Duodenal mucosa (tissue), 2 donors: ENCODE data around the gene RPL7L1.
"Not testable (repeated sequence)": the region's sequence is repeated elsewhere in the genome, so short reads cannot be mapped to it uniquely, and the experiment has no call there.

ENCODE experiments used
- H3K27ac ChIP-seq: one replicate; pipeline ENCODE4 v1.7.0; 2013; ENCODE audit warnings: low read depth, low read length
- H3K27me3 ChIP-seq, 2 donors: one replicate each; pipeline ENCODE4 v1.7.0; 2013; ENCODE audit warnings: low read length in 2 of 2, control low read depth in 1 of 2; ENCODE audit not compliant: insufficient read depth in 2 of 2, control insufficient read depth in 1 of 2
- H3K36me3 ChIP-seq, 2 donors: one replicate each; pipeline ENCODE4 v1.7.0; 2013; ENCODE audit warnings: low read length in 2 of 2, control low read depth in 1 of 2; ENCODE audit not compliant: insufficient read depth in 2 of 2, control insufficient read depth in 1 of 2
- H3K4me1 ChIP-seq, 2 donors: one replicate each; pipeline ENCODE4 v1.7.0; 2013; ENCODE audit warnings: low read length in 2 of 2, control low read depth in 1 of 2; ENCODE audit not compliant: insufficient read depth in 2 of 2, control insufficient read depth in 1 of 2
- H3K4me3 ChIP-seq, 2 donors: one replicate each; pipeline ENCODE4 v1.7.0; 2013; ENCODE audit warnings: low read length in 2 of 2, low read depth in 1 of 2
- H3K9ac ChIP-seq, 2 donors: one replicate each; pipeline ENCODE4 v1.7.0; 2013; ENCODE audit warnings: low read length in 2 of 2, low read depth in 1 of 2
- H3K9me3 ChIP-seq, 2 donors: one replicate each; pipeline ENCODE4 v1.7.0; 2013; ENCODE audit warnings: low read length in 2 of 2, control low read depth in 1 of 2; ENCODE audit not compliant: control insufficient read depth in 1 of 2

RPL7L1 gene

DNA sequence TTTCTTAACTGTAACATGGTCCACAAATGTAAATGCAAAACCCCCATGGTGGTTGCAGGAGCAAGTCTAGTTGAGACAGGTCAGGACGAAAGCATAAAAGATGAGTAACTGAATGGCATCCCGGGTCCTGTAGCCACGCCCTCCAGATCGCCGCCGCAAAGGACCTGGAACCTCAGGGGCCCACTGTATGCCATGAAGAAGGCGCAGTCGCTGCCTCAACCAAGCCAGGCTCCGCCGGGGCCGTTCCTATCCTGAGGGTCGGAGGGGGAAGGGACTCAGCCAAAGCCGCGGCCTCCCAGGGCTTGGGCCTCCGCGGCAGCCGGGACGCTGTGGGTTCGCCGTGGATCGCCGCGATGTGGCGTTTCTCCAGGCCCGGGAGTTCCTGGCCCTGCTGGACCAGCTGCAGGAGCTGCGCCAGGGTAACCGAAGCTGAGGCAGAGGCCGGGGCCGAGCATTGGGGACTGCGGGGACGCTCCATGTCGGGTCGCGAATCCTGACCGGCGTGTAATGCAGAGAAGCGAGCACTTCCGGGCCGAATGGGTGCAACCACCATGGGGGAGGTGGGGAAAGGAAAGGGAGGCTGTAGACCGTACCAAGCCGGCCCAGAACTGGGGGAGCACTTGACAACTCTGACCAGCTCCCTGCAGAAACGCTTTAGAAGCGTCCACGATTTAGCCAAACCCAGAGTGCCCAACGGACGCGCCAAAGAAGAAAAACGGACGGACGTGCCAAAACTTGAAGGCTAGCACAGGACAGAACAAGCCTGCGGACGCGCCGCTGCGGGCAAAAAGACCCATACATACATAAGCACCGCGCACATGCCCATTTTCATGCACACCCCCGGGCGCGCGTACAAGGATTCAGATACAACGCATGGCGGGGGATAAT, 11.1 kb downstream of the RPL7L1 start:
- Histone ChIP-seq H3K9me3 (no peaks in the 10 kb centered on the region), H3K9ac (peak overlapping the region; percentile 78 to 91)

DNA sequence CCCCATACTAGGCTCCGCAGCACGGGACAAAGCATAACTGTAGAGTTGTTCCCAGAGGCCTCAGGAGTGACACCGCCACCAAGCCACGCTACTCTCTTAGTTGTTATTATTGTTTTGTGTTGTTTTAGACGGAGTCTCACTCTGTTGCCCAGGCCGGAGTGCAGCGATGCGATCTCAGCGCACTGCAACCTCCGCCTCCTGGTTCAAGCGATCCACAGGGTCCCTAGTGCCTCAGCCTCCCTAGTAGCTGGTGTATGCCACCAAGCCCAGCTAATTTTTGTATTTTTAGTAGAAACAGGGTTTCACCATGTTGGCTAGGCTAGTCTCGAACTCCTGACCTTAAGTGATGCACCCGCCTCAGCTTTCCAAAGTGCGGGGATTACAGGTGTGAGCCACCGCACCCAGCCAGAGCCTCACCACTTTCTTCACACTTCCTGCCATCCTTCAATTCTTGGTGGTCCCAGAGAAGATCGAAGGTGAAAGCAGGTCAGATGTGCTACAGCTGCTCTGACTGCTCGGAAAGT, 11.8 kb downstream of the RPL7L1 start:
- peak overlapping the region; percentile 13 for H3K27ac ChIP-seq
- H3K4me1 ChIP-seq = peaks cover 4 to 11% of the 10 kb centered on the region in 2 donors
- peak overlapping the region; percentile 78 to 91 for H3K9ac ChIP-seq
- H3K36me3 ChIP-seq = no peaks in the 10 kb centered on the region
- no peaks in the 10 kb centered on the region for H3K27me3 ChIP-seq
- no peaks in the 10 kb centered on the region for H3K9me3 ChIP-seq
- H3K4me3 ChIP-seq = peak overlapping the region; percentile 87 to 90

More for the DNA sequence above, 11.1 kb downstream of the RPL7L1 start:
- Histone ChIP-seq H3K27me3 (no peaks in the 10 kb centered on the region), H3K27ac (peak overlapping the region; percentile 84), H3K4me1 (peaks cover 4 to 11% of the 10 kb centered on the region in 2 donors), H3K36me3 (peaks cover 6 to 7% of the 10 kb centered on the region in 2 donors), H3K4me3 (peak overlapping the region; percentile 87 to 90)

DNA sequence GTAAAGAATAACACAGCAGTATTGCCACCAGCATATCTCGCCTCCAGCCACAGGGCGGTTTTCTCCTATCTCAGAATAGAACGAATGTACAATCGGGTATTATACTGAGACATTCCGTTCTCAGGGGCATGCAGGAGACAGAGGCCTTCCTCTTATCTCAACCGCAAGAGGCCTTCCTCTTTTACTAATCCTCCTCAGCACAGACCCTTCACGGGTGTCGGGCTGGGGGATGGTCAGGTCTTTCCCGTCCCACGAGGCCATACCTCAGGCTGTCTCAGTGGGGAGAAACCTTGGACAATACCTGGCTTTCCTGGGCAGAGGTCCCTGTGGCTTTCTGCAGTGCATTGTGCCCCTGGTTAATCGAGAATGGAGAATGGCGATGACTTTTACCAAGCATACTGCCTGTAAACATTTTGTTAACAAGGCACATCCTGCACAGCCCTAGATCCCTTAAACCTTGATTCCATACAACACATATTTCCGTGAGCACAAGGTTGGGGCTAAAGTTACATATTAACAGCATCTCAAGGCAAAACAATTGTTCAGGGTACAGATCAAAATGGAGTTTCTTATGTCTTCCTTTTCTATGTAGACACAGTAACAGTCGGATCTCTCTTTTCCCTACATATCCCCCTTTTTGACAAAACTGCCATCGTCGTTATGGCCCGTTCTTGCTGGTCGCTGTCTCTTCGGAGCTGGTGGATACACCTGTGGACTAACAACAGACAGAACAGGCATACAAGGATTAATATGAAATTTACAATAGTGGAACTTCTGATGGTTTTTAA, 14.8 kb downstream of the RPL7L1 start:
- H3K9me3 ChIP-seq, H3K27me3 ChIP-seq, H3K4me3 ChIP-seq, H3K36me3 ChIP-seq, H3K27ac ChIP-seq, H3K9ac ChIP-seq: not testable (repeated sequence)
- H3K4me1 ChIP-seq = peaks cover 4 to 11% of the 10 kb centered on the region in 2 donors

GRCh38 chr6:42896178-42896719, 16.8 kb downstream of the RPL7L1 start:
- peaks cover 0 to 2% of the 10 kb centered on the region in 2 donors for H3K4me1 ChIP-seq
- no peaks in the 10 kb centered on the region for H3K36me3 ChIP-seq
- no peaks in the 10 kb centered on the region for H3K9me3 ChIP-seq
- no peaks in the 10 kb centered on the region for H3K27me3 ChIP-seq
- no peak overlapping the region for H3K27ac ChIP-seq
- no peak overlapping the region for H3K4me3 ChIP-seq
- H3K9ac ChIP-seq = no peak overlapping the region

- Histone ChIP-seq H3K27ac (no peak overlapping the region), H3K9me3 (no peaks in the 10 kb centered on the region), H3K4me3 (no peak overlapping the region), H3K9ac (no peak overlapping the region), H3K4me1 (peaks cover 0 to 5% of the 10 kb centered on the region in 2 donors), H3K36me3 (no peaks in the 10 kb centered on the region), H3K27me3 (no peaks in the 10 kb centered on the region)
These were observed 19.5 kb downstream of the RPL7L1 start for GRCh38 chr6:42898891-42899361.

DNA sequence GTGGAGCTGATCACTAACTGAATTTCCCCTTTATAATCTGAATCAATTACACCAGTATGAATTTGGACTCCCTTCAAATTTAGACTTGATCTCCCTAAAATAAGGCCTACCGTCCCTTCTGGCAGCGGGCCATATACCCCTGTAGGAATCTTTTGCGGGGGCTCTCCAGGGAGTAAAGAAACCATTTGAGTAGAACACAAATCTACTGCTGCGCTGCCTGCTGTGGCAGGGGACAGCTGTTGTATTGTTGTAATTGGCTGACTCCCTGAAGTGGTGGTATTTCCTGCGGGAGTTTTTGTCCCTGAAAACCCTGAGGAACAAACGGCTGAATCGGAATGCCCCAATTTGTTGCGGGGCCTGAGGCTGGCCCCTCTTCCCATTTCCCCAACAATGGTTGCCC, 20.5 kb downstream of the RPL7L1 start:
- Histone ChIP-seq H3K4me3 (no peak overlapping the region), H3K9ac (no peak overlapping the region), H3K4me1 (peaks cover 0 to 5% of the 10 kb centered on the region in 2 donors), H3K36me3 (no peaks in the 10 kb centered on the region), H3K27ac (no peak overlapping the region), H3K27me3 (no peaks in the 10 kb centered on the region), H3K9me3 (no peaks in the 10 kb centered on the region)

DNA sequence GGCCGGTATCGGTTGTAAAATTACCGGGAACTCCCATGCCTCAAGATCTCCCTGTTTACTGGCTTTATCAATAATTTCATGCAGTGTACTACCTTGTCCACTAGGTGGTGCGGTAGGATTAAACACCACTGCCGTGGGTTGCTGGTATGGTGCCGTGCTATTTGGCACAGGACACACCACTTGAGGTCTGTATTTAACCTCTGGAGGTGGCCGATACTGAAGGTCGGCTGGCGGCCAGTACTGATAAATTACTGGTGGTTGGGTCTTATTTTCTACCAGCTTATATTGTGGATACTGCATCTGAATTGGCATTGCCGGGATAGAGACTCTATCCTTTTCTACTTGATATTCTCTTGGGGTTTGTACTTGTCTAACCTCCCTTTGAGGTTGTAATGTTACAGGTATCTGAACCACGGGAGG, 22.1 kb downstream of the RPL7L1 start:
- H3K27me3 ChIP-seq = no peaks in the 10 kb centered on the region
- H3K4me1 ChIP-seq = peaks cover 0 to 5% of the 10 kb centered on the region in 2 donors
- H3K4me3 ChIP-seq = peak overlapping the region; percentile 10 to 23
- H3K9me3 ChIP-seq = no peaks in the 10 kb centered on the region
- H3K9ac ChIP-seq = no peak overlapping the region
- no peaks in the 10 kb centered on the region for H3K36me3 ChIP-seq
- no peak overlapping the region for H3K27ac ChIP-seq

DNA sequence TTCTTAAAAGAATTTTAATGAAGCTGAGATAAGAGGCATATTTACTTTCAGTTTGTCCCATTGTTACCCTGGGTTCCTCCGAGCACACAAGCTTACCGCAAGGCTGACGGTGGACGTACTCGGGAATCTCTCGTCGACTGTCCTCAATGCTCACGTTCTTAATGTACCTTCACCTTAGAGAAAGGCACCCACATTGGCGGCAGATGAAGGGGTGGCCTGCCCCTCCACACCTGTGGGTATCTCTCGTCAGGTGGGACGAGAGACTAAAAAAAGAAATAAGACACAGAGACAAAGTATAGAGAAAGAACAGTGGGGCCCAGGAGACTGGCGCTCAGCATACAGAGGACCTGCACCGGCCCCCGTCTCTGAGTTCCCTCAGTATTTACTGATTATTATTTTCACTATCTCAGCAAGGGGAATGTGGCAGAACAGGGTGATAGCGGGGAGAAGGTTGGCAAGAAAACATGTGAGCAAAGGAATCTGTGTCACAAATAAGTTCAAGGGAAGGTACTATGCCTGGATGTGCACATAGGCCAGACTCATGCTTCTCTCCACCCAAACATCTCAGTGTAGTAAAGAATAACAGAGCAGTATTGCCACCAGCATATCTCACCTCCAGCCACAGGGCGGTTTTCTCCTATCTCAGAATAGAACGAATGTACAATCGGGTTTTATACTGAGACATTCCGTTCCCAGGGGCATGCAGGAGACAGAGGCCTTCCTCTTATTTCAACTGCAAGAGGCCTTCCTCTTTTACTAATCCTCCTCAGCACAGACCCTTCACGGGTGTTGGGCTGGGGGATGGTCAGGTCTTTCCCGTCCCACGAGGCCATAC, 23.2 kb downstream of the RPL7L1 start:
- not testable (repeated sequence) for H3K36me3 ChIP-seq, H3K27ac ChIP-seq, H3K27me3 ChIP-seq, H3K4me1 ChIP-seq, H3K9me3 ChIP-seq
- H3K4me3 ChIP-seq = peak overlapping the region; percentile 25 to 43
- H3K9ac ChIP-seq = peak overlapping the region; percentile 2 to 44

DNA sequence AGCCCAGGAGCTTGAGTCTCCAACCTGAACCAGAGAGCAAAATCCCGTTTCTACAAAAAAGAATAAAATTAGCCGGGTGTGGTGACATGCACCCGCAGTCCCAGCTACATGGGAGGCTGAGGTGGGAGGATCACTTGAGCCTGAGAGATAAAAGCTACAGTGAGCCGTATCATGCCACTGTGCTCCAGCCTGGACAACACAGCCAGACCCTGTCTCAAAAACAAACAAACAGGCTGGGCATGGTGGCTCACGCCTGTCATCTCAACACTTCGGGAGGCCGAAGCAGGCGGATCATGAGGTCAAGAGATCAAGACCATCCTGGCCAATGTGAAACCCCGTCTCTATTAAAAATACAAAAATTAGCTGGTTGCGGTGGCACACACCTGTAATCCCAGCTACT, 25.1 kb downstream of the RPL7L1 start:
- Histone ChIP-seq H3K9ac (no peak overlapping the region), H3K36me3 (no peaks in the 10 kb centered on the region), H3K4me1 (peaks cover 0 to 5% of the 10 kb centered on the region in 2 donors), H3K27ac (no peak overlapping the region), H3K27me3 (no peaks in the 10 kb centered on the region), H3K9me3 (no peaks in the 10 kb centered on the region), H3K4me3 (no peak overlapping the region)
